ENCODE results near the gene ATP6V1F.

The ATP6V1F gene

DNA sequence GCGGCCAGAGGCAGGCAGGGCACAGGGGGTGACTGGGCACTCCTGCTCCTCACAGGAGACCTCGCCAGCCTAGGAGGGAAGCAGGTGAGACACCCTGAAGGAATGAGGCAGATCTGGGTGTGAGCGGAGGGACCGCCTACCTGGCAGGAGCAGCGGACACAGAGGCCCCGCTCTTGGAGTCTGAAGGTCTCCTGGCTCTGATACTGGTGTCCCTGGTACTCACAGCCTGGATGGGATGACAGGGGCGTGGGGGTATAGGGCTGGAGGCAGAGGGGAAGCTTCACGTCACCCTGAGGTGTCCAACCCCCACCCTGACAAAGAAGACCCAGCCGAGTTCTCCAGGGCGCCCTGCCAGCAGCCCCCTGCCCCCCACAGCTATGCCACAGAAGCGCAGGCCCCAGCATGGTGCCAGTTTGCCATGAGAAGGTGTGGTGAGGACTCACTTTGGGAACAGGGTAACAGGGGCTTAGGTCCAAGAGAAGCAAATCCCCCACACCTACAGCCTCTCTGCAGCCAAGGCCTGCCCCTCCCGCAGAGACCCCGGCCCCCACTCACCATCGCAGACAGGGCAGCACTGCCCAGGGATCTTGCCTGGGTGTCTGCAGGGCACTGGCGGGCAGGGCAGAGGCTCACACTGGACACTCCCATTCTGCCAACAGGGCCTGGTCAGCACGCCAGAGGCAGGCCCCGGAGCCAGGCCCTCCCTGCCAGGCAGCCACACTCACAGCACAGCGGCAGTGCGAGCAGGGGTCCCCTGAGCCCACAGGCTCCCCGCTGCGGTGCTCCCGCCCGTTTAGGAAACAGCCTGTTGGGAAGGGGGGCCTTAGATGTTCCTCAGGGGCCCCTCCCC, 30.8 kb downstream of the ATP6V1F start:
- Mint-ChIP-seq H3K27me3 (peaks cover 31% of the 10 kb centered on the region), H3K4me1 (ENCODE audit: low read depth) (no peaks in the 10 kb centered on the region), H3K27ac (no peak overlapping the region), H3K9me3 (no peaks in the 10 kb centered on the region), H3K36me3 (ENCODE audit: low read depth) (no peaks in the 10 kb centered on the region), H3K4me3 (no peak overlapping the region)
- intact Hi-C loops (cut with micrococcal nuclease): no loop called here

DNA sequence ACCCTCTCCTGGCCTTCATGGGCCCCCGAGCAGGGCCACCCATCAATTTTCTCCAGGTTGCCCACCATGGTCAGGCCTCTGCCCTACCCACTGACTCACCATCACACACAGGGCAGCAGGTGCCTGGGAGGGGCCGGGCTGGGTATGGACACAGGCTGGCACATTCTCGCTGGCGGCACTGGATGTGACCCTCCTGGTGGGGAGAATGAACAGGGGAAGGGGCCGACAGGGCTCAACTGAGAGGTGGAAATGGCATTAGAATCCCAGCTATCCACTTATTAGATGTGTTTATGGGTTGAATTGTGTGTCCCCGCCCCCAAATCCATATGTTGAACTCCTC, 31.4 kb downstream of the ATP6V1F start:
- H3K27me3 Mint-ChIP-seq: peaks cover 31% of the 10 kb centered on the region
- intact Hi-C loops (cut with micrococcal nuclease): no loop called here
- no peaks in the 10 kb centered on the region for H3K36me3 Mint-ChIP-seq (ENCODE audit: low read depth)
- no peak overlapping the region for H3K4me3 Mint-ChIP-seq
- no peaks in the 10 kb centered on the region for H3K4me1 Mint-ChIP-seq (ENCODE audit: low read depth)
- H3K27ac Mint-ChIP-seq: no peak overlapping the region
- H3K9me3 Mint-ChIP-seq: no peaks in the 10 kb centered on the region

- H3K4me3 Mint-ChIP-seq: no peak overlapping the region
- no peak overlapping the region for H3K27ac Mint-ChIP-seq
- no peaks in the 10 kb centered on the region for H3K9me3 Mint-ChIP-seq
- intact Hi-C loops (cut with micrococcal nuclease): no loop called here
- peaks cover 23% of the 10 kb centered on the region for H3K27me3 Mint-ChIP-seq
- no peaks in the 10 kb centered on the region for H3K4me1 Mint-ChIP-seq (ENCODE audit: low read depth)
- no peaks in the 10 kb centered on the region for H3K36me3 Mint-ChIP-seq (ENCODE audit: low read depth)
These were observed 32.7 kb downstream of the ATP6V1F start for GRCh38 chr7:128895320-128895719.

DNA sequence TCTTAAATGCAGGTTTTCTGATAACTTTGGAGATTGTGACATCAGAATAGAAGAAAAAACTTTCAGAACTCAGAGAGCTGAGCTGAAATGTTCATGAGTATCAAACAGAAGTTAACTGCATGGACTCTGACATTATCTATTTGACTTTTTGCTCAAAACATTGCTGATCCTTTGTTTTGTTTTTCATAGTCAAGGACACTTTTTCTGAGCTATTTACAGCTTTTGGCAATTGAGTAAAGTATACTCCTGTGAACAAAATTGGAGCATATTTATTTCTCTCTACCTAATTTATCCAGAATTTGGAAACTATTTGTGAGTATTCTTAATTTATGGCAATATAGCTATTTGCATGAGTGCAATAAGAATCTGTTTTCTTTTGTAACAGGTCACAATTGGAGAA, 36.7 kb downstream of the ATP6V1F start:
- H3K9me3 Mint-ChIP-seq: no peaks in the 10 kb centered on the region
- H3K36me3 Mint-ChIP-seq (ENCODE audit: low read depth): no peaks in the 10 kb centered on the region
- intact Hi-C loops (cut with micrococcal nuclease): no loop called here
- no peak overlapping the region for H3K27ac Mint-ChIP-seq
- H3K27me3 Mint-ChIP-seq: peaks cover 6% of the 10 kb centered on the region
- peaks cover 3% of the 10 kb centered on the region for H3K4me1 Mint-ChIP-seq (ENCODE audit: low read depth)
- H3K4me3 Mint-ChIP-seq: no peak overlapping the region

DNA sequence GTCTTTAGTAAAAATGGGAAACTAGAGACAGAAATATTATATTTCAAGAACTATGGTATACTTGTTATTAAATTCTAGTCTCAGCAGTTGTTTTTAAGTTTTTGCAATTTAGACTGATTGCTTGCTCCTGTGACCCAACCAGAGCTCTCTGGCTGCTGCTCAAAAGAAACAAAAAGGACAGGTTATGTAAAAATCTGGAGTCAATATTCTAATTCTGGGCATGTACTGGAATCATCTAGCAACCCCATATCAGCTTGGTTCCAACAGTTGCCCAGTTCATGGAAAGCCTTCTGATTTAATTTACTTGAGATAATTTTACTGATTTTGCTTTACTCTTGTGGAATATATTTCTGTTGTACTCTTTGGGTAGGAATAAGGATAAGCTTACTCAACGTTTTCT, 37.6 kb downstream of the ATP6V1F start:
- H3K27me3 Mint-ChIP-seq: peaks cover 6% of the 10 kb centered on the region
- intact Hi-C loops (cut with micrococcal nuclease): loop anchor here (5.0 kb wide), 1 partner anchor 312 kb away; no protein-coding TSS in a partner anchor
- H3K9me3 Mint-ChIP-seq: no peaks in the 10 kb centered on the region
- peaks cover 11% of the 10 kb centered on the region for H3K4me1 Mint-ChIP-seq (ENCODE audit: low read depth)
- no peak overlapping the region for H3K4me3 Mint-ChIP-seq
- no peaks in the 10 kb centered on the region for H3K36me3 Mint-ChIP-seq (ENCODE audit: low read depth)
- H3K27ac Mint-ChIP-seq: no peak overlapping the region

DNA sequence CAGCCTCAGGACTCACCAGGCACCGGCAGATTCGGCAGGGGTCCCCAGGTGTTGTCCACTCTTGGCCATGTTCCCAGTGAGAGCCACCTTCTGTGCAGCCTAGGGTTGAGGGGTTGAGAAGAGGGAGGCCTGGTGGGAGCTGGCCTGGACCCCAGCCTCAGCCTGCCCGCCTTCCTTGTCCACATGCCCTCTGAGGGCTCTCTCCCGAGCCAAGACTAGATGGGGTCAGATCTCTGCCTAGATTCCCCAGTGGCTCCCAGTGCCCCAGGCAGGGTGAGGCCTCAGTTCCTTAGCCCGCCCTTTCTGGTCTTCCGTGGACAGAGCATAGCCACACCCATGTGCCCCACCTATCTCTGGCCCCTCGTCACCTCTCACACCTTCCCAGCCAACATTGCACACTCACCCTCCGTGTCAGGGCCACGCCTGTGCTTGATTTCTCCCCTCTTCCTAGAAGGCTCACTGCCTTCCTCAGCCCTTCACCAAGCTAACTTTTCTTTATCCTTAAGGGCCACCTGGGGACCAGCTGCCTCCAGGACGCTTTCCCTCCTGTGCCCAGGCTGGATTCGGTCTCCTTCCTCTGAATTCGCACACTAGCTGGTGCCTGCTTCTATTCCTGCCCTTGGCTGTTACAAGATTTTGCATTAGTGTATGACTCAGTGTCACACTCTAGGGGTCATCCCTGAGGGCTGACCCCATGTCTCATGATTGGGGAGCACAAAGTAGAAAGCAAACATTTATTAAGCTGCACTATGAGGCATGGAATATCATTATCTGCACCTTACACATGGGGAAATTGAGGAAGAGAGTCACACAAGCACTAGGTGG, 40.3 kb downstream of the ATP6V1F start:
- Mint-ChIP-seq H3K27ac (no peak overlapping the region), H3K36me3 (ENCODE audit: low read depth) (no peaks in the 10 kb centered on the region), H3K9me3 (no peaks in the 10 kb centered on the region), H3K27me3 (peaks cover 15% of the 10 kb centered on the region), H3K4me3 (no peak overlapping the region), H3K4me1 (ENCODE audit: low read depth) (peaks cover 25% of the 10 kb centered on the region)
- intact Hi-C loops (cut with micrococcal nuclease): loop anchor here (5.0 kb wide), 1 partner anchor 309 kb away; no protein-coding TSS in a partner anchor

GRCh38 chr7:128903621-128904361, 41.1 kb downstream of the ATP6V1F start:
- H3K9me3 Mint-ChIP-seq: no peaks in the 10 kb centered on the region
- no peaks in the 10 kb centered on the region for H3K36me3 Mint-ChIP-seq (ENCODE audit: low read depth)
- peak overlapping the region; percentile 54 for H3K27ac Mint-ChIP-seq
- peaks cover 26% of the 10 kb centered on the region for H3K4me1 Mint-ChIP-seq (ENCODE audit: low read depth)
- peaks cover 23% of the 10 kb centered on the region for H3K27me3 Mint-ChIP-seq
- intact Hi-C loops (cut with micrococcal nuclease): loop anchor here (1.0 to 5.0 kb wide), 4 partner anchors 37 to 309 kb away; no protein-coding TSS in a partner anchor
- H3K4me3 Mint-ChIP-seq: no peak overlapping the region

GRCh38 chr7:128904381-128905197, 41.9 kb downstream of the ATP6V1F start:
- Mint-ChIP-seq H3K36me3 (ENCODE audit: low read depth) (no peaks in the 10 kb centered on the region), H3K4me3 (no peak overlapping the region), H3K9me3 (no peaks in the 10 kb centered on the region), H3K4me1 (ENCODE audit: low read depth) (peaks cover 34% of the 10 kb centered on the region), H3K27ac (peak overlapping the region; percentile 54), H3K27me3 (peaks cover 31% of the 10 kb centered on the region)
- intact Hi-C loops (cut with micrococcal nuclease): loop anchor here (1.0 to 5.0 kb wide), 4 partner anchors 36 to 308 kb away; no protein-coding TSS in a partner anchor

DNA sequence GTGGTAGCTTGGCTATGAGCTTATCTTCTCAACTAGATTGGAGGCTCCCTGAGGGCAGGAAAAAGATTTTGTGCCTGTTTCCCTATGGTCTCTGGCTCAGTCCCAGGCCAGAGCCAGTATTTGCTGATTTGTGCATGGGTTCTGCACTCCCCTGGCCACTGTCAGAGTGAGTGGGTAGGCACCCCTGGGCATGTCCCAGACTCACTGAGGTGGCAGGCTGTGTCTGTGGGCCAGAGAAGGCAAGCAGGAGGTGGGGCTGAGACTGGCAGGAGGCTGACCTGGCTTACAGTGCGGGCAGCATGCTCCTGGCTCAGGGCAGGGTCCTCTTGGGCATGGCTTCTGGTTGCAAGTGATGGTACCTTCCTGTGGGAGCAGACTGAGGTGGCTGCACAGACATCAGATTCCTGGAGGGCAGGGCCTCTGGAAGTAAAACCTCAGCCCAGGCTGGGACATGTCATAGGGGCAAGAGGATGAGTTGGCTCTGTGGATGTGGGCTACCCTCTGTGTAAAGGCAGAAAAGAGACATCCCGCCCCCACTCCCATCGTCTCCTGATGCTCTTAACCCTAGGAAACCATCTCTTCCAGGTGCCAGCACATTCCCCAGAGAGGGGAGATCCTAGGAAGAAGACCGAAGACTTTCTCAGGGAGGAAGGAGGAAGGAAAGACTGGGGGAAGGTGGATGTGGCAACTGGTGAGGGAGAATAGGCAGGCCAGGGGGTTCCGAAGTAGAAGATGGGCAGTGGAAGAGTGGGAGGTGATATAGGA, 43.5 kb downstream of the ATP6V1F start:
- Mint-ChIP-seq H3K4me3 (no peak overlapping the region), H3K27me3 (peaks cover 46% of the 10 kb centered on the region), H3K9me3 (no peaks in the 10 kb centered on the region), H3K36me3 (ENCODE audit: low read depth) (no peaks in the 10 kb centered on the region), H3K4me1 (ENCODE audit: low read depth) (peaks cover 48% of the 10 kb centered on the region), H3K27ac (no peak overlapping the region)
- intact Hi-C loops (cut with micrococcal nuclease): no loop called here

GRCh38 chr7:128906766-128907559, 44.3 kb downstream of the ATP6V1F start:
- H3K36me3 Mint-ChIP-seq (ENCODE audit: low read depth): no peaks in the 10 kb centered on the region
- no peak overlapping the region for H3K4me3 Mint-ChIP-seq
- H3K27ac Mint-ChIP-seq: no peak overlapping the region
- peaks cover 56% of the 10 kb centered on the region for H3K4me1 Mint-ChIP-seq (ENCODE audit: low read depth)
- H3K27me3 Mint-ChIP-seq: peaks cover 47% of the 10 kb centered on the region
- no peaks in the 10 kb centered on the region for H3K9me3 Mint-ChIP-seq
- intact Hi-C loops (cut with micrococcal nuclease): no loop called here

- Mint-ChIP-seq H3K4me1 (ENCODE audit: low read depth) (peaks cover 64% of the 10 kb centered on the region), H3K4me3 (no peak overlapping the region), H3K27me3 (peaks cover 52% of the 10 kb centered on the region), H3K9me3 (no peaks in the 10 kb centered on the region), H3K36me3 (ENCODE audit: low read depth) (no peaks in the 10 kb centered on the region), H3K27ac (no peak overlapping the region)
- intact Hi-C loops (cut with micrococcal nuclease): no loop called here
These were observed 46.3 kb downstream of the ATP6V1F start for GRCh38 chr7:128908750-128909624.

Data from dendritic cell treated with granulocyte-macrophage colony-stimulating factor and Interleukin-4, amounts not matched to agents 40 ng/mL and 50 ng/mL, for 4 days (primary cell).